ENCODE data around the gene PPP1R3F. TPM values are rescaled to one million over a fixed set of nuclear protein-coding genes. Genes with fewer than 3 reads are reported as not detected.
A peak's percentile ranks its signal among the peaks of the same experiment; 100 is the strongest.

PPP1R3F gene
- total and polyA plus RNA-seq, 12 donors: 2.6 to 11.6 (median 6.1) TPM

GRCh38 chrX:49308604-49309269 is 39.1 kb downstream of the PPP1R3F start:
- peak in 1 of 7 donors; percentile 13 for DNase-seq
- Histone ChIP-seq H3K36me3 (replicated peaks in 1 of 2) (no peaks in the 10 kb centered on the region), H3K27me3 (peaks cover 2% of the 10 kb centered on the region), H3K9me3 (replicated peaks in 1 of 3) (no peaks in the 10 kb centered on the region), H3K4me3 (peak overlapping the region in 1 of 4 donors; percentile 39), H3K27ac (peak overlapping the region in 1 of 5 donors; percentile 56), H3K4me1 (replicated peaks in 1 of 2) (peaks cover 5% of the 10 kb centered on the region in 2 donors)
- intact Hi-C loops (cut with DNase I): no loop called here
- no peak for TF ChIP-seq CTCF (IDR thresholded peaks at IDR 0.05)
- TF ChIP-seq POLR2A (IDR thresholded peaks at IDR 0.05): no peak
- WGBS, 4 donors: 63 to 79% (median 74%) methylated on average over 15 of the region's 15 CpGs

GRCh38 chrX:49309401-49309981 is 39.9 kb downstream of the PPP1R3F start:
- 7 to 28% (median 17%) methylated on average over 8 of the region's 8 CpGs for WGBS, 4 donors
- Histone ChIP-seq H3K36me3 (replicated peaks in 1 of 2) (no peaks in the 10 kb centered on the region), H3K27ac (peak overlapping the region in 3 of 5 donors; percentile 32 to 56 (median 37)), H3K4me3 (peak overlapping the region in 2 of 4 donors; percentile 22 to 39), H3K27me3 (peaks cover 2% of the 10 kb centered on the region), H3K4me1 (replicated peaks in 1 of 2) (peaks cover 5% of the 10 kb centered on the region in 2 donors), H3K9me3 (replicated peaks in 1 of 3) (no peaks in the 10 kb centered on the region)
- intact Hi-C loops (cut with DNase I): no loop called here
- no peak for DNase-seq
- TF ChIP-seq POLR2A (IDR thresholded peaks at IDR 0.05) (no peak), CTCF (IDR thresholded peaks at IDR 0.05) (no peak)

GRCh38 chrX:49310371-49310770 is 40.8 kb downstream of the PPP1R3F start:
- H3K9me3 ChIP-seq (replicated peaks in 1 of 3): no peaks in the 10 kb centered on the region
- intact Hi-C loops (cut with DNase I): no loop called here
- H3K4me3 ChIP-seq: no peak overlapping the region
- no peak overlapping the region for H3K27ac ChIP-seq
- TF ChIP-seq POLR2A (IDR thresholded peaks at IDR 0.05) (no peak), CTCF (IDR thresholded peaks at IDR 0.05) (no peak)
- H3K27me3 ChIP-seq: peaks cover 2% of the 10 kb centered on the region
- H3K4me1 ChIP-seq (replicated peaks in 1 of 2): peaks cover 5% of the 10 kb centered on the region in 2 donors
- DNase-seq: no peak
- WGBS, 4 donors: 78 to 83% (median 79%) methylated on average over 16 to 18 of the region's 18 CpGs
- H3K36me3 ChIP-seq (replicated peaks in 1 of 2): no peaks in the 10 kb centered on the region

GRCh38 chrX:49312176-49312575 is 42.6 kb downstream of the PPP1R3F start:
- DNase-seq: no peak
- no peak overlapping the region for H3K4me3 ChIP-seq
- 53 to 80% (median 70%) methylated on average over 1 to 2 of the region's 2 CpGs for WGBS, 4 donors
- intact Hi-C loops (cut with DNase I): no loop called here
- no peak overlapping the region for H3K27ac ChIP-seq
- H3K4me1 ChIP-seq (replicated peaks in 1 of 2): peaks cover 5% of the 10 kb centered on the region in 2 donors
- TF ChIP-seq POLR2A (IDR thresholded peaks at IDR 0.05): no peak
- no peak for TF ChIP-seq CTCF (IDR thresholded peaks at IDR 0.05)
- peaks cover 2% of the 10 kb centered on the region for H3K27me3 ChIP-seq
- H3K36me3 ChIP-seq (replicated peaks in 1 of 2): no peaks in the 10 kb centered on the region
- H3K9me3 ChIP-seq (replicated peaks in 1 of 3): no peaks in the 10 kb centered on the region
